Measurements from ENCODE around the gene DOLPP1.
A peak's percentile ranks its signal among the peaks of the same experiment; 100 is the strongest.

The DOLPP1 gene

DNA sequence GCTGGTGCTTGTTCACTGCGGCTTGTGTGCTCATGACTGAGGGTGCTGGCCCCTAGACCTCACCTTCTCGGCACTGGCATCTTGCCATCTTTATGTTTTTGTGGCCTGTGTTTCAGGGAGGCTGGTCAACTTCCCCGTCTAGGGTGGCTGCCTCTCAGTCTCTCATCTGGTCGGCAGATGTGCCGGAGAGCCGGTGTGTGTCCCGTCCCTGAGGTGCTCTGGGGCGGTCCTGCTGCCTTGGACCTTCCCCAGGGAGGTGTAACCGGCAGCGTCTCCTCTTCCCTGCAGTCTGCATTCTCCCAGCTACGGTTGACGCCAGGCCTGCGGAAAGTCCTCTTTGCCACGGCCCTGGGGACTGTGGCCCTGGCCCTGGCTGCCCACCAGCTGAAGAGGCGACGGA is 38.9 kb upstream of the DOLPP1 start:
- Histone ChIP-seq H3K9me3 (ENCODE audit: control insufficient read depth, insufficient read depth, low read depth, low read length) (no peaks in the 10 kb centered on the region), H3K4me3 (ENCODE audit: low read depth, low read length) (no peak overlapping the region), H3K4me1 (ENCODE audit: control insufficient read depth, insufficient read depth, low read length) (no peaks in the 10 kb centered on the region), H3K27ac (ENCODE audit: extremely low read depth, low read depth, low read length) (no peak overlapping the region), H3K36me3 (ENCODE audit: control insufficient read depth in 2 of 2, insufficient read depth in 1 of 2, low read length in 2 of 2) (peaks cover 0 to 34% of the 10 kb centered on the region in 2 experiments; a peak in 2 of 3 replicates)
- TF ChIP-seq ZNF433 (tag by site-specific recombination; IDR thresholded peaks at IDR 0.05; ENCODE audit: low read depth) (no peak), ZNF341 (tag by site-specific recombination; IDR thresholded peaks at IDR 0.05; ENCODE audit: low read depth) (no peak), ZNF529 (tag by site-specific recombination; IDR thresholded peaks at IDR 0.05; ENCODE audit: insufficient replicate concordance) (no peak)
- POLR2A ChIA-PET, result no interaction called here
- CTCF ChIA-PET, result interaction anchor here (0.9 kb wide), 1 partner anchor 14 kb away, joined by 4 read pairs; the partner anchor contains the start of gene SH3GLB2

DNA sequence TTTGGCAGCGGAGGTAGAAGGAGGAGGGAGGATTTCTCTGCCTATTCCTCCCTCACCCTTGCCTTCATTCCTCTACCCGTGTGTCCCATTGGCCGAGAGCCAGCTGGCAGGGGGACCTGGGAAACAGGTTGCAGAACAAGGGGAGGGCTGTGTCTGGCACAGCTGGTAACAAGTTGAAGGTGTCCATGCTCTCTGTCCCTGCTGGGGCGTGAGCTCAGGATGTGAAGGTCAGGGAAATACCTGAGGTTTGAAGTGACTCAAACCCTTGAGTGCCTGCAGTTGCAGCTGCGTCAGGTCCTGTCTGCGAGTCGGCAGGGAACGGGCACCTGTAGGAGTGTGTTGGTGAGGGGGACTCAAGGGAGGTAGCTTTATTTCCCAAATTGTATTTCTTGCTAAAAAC is 28.3 kb upstream of the DOLPP1 start:
- H3K4me1 ChIP-seq (ENCODE audit: control insufficient read depth, insufficient read depth, low read length), result no peaks in the 10 kb centered on the region
- peaks cover 0 to 36% of the 10 kb centered on the region in 2 experiments; a peak in 2 of 3 replicates for H3K36me3 ChIP-seq (ENCODE audit: control insufficient read depth in 2 of 2, insufficient read depth in 1 of 2, low read length in 2 of 2)
- TF ChIP-seq ZBTB7A (tag by site-specific recombination; IDR thresholded peaks at IDR 0.05; ENCODE audit: low read depth) (no peak), ZNF140 (tag by site-specific recombination; IDR thresholded peaks at IDR 0.05) (no peak), SCRT2 (tag by site-specific recombination; IDR thresholded peaks at IDR 0.05) (peak; percentile 93), ZNF10 (tag by site-specific recombination; IDR thresholded peaks at IDR 0.05) (peak; percentile 83), ZNF600 (tag by site-specific recombination; IDR thresholded peaks at IDR 0.05) (0 out of 2 replicates have a peak, but pooled peaks have one; percentile 19), ZIC2 (tag by site-specific recombination; IDR thresholded peaks at IDR 0.05) (peak; percentile 71), SCRT1 (tag by site-specific recombination; IDR thresholded peaks at IDR 0.05; ENCODE audit: borderline replicate concordance) (peak; percentile 81)
- TF ChIP-seq, protein P1, sequence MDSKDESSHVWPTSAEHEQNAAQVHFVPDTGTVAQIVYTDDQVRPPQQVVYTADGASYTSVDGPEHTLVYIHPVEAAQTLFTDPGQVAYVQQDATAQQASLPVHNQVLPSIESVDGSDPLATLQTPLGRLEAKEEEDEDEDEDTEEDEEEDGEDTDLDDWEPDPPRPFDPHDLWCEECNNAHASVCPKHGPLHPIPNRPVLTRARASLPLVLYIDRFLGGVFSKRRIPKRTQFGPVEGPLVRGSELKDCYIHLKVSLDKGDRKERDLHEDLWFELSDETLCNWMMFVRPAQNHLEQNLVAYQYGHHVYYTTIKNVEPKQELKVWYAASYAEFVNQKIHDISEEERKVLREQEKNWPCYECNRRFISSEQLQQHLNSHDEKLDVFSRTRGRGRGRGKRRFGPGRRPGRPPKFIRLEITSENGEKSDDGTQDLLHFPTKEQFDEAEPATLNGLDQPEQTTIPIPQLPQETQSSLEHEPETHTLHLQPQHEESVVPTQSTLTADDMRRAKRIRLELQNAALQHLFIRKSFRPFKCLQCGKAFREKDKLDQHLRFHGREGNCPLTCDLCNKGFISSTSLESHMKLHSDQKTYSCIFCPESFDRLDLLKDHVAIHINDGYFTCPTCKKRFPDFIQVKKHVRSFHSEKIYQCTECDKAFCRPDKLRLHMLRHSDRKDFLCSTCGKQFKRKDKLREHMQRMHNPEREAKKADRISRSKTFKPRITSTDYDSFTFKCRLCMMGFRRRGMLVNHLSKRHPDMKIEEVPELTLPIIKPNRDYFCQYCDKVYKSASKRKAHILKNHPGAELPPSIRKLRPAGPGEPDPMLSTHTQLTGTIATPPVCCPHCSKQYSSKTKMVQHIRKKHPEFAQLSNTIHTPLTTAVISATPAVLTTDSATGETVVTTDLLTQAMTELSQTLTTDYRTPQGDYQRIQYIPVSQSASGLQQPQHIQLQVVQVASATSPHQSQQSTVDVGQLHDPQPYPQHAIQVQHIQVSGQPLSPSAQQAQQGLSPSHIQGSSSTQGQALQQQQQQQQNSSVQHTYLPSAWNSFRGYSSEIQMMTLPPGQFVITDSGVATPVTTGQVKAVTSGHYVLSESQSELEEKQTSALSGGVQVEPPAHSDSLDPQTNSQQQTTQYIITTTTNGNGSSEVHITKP (tag by site-specific recombination; IDR thresholded peaks at IDR 0.05), result 0 out of 2 replicates have a peak, but pooled peaks have one; percentile 24
- CTCF ChIA-PET, result no interaction called here
- no peak overlapping the region for H3K4me3 ChIP-seq (ENCODE audit: low read depth, low read length)
- POLR2A ChIA-PET, result no interaction called here
- H3K9me3 ChIP-seq (ENCODE audit: control insufficient read depth, insufficient read depth, low read depth, low read length), result no peaks in the 10 kb centered on the region
- H3K27ac ChIP-seq (ENCODE audit: extremely low read depth, low read depth, low read length), result no peak overlapping the region

DNA sequence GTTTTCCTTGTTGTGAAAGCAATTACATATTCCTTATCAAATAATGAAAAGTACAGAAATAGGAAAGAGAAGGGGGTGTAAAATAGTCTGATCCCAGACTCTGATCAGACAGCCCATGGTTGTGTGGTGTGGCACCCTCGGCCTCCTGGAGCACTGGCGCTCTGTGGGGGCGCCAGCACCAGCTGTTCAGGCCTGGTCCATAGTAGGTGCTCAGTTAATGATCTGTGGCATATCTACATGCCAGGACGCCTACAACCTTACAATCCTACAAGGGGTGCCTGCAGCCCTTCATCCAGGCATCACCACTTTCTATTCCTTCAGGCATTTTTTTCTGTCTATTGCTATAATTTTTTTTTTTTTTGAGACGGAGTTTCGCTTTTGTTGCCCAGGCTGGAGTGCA is 27.9 kb upstream of the DOLPP1 start:
- Histone ChIP-seq H3K4me3 (ENCODE audit: low read depth, low read length) (no peak overlapping the region), H3K36me3 (ENCODE audit: control insufficient read depth in 2 of 2, insufficient read depth in 1 of 2, low read length in 2 of 2) (peaks cover 0 to 35% of the 10 kb centered on the region in 2 experiments; a peak in 2 of 3 replicates), H3K27ac (ENCODE audit: extremely low read depth, low read depth, low read length) (no peak overlapping the region), H3K9me3 (ENCODE audit: control insufficient read depth, insufficient read depth, low read depth, low read length) (no peaks in the 10 kb centered on the region), H3K4me1 (ENCODE audit: control insufficient read depth, insufficient read depth, low read length) (no peaks in the 10 kb centered on the region)
- no peak for TF ChIP-seq ZBTB48 (tag by site-specific recombination; IDR thresholded peaks at IDR 0.05)
- no peak for TF ChIP-seq ZNF174 (tag by site-specific recombination; IDR thresholded peaks at IDR 0.05)
- TF ChIP-seq ZNF416 (tag by site-specific recombination; IDR thresholded peaks at IDR 0.05), result no peak
- TF ChIP-seq, protein P2, sequence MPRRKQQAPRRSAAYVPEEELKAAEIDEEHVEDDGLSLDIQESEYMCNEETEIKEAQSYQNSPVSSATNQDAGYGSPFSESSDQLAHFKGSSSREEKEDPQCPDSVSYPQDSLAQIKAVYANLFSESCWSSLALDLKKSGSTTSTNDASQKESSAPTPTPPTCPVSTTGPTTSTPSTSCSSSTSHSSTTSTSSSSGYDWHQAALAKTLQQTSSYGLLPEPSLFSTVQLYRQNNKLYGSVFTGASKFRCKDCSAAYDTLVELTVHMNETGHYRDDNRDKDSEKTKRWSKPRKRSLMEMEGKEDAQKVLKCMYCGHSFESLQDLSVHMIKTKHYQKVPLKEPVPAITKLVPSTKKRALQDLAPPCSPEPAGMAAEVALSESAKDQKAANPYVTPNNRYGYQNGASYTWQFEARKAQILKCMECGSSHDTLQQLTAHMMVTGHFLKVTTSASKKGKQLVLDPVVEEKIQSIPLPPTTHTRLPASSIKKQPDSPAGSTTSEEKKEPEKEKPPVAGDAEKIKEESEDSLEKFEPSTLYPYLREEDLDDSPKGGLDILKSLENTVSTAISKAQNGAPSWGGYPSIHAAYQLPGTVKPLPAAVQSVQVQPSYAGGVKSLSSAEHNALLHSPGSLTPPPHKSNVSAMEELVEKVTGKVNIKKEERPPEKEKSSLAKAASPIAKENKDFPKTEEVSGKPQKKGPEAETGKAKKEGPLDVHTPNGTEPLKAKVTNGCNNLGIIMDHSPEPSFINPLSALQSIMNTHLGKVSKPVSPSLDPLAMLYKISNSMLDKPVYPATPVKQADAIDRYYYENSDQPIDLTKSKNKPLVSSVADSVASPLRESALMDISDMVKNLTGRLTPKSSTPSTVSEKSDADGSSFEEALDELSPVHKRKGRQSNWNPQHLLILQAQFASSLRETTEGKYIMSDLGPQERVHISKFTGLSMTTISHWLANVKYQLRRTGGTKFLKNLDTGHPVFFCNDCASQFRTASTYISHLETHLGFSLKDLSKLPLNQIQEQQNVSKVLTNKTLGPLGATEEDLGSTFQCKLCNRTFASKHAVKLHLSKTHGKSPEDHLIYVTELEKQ (tag by site-specific recombination; IDR thresholded peaks at IDR 0.05; ENCODE audit: borderline replicate concordance), result no peak
- TF ChIP-seq SP7 (tag by site-specific recombination; IDR thresholded peaks at IDR 0.05), result no peak
- no peak for TF ChIP-seq MEIS1 (CRISPR knock-in tag; IDR thresholded peaks at IDR 0.05; ENCODE audit: borderline replicate concordance)
- TF ChIP-seq KLF7 (tag by site-specific recombination; IDR thresholded peaks at IDR 0.05; ENCODE audit: borderline replicate concordance), result no peak
- peak; percentile 96 for TF ChIP-seq ZNF664 (tag by site-specific recombination; IDR thresholded peaks at IDR 0.05)
- TF ChIP-seq, protein P3, sequence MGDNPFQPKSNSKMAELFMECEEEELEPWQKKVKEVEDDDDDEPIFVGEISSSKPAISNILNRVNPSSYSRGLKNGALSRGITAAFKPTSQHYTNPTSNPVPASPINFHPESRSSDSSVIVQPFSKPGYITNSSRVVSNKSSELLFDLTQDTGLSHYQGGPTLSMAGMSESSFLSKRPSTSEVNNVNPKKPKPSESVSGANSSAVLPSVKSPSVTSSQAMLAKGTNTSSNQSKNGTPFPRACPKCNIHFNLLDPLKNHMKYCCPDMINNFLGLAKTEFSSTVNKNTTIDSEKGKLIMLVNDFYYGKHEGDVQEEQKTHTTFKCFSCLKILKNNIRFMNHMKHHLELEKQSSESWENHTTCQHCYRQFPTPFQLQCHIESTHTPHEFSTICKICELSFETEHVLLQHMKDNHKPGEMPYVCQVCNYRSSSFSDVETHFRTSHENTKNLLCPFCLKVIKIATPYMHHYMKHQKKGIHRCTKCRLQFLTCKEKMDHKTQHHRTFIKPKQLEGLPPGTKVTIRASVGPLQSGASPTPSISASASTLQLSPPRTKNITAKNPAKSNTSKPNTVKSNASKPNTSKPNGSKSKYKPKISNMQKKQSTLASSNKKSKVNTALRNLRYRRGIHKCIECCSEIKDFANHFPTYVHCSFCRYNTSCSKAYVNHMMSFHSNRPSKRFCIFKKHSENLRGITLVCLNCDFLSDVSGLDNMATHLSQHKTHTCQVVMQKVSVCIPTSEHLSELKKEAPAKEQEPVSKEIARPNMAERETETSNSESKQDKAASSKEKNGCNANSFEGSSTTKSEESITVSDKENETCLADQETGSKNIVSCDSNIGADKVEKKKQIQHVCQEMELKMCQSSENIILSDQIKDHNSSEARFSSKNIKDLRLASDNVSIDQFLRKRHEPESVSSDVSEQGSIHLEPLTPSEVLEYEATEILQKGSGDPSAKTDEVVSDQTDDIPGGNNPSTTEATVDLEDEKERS (tag by site-specific recombination; IDR thresholded peaks at IDR 0.05), result no peak
- ChIA-PET POLR2A (no interaction called here), CTCF (no interaction called here)

Data from HEK293 (cell line).